Measurements from ENCODE around the gene FRAS1.

Gene FRAS1

GRCh38 chr4:78331965-78332364 lies 274.8 kb downstream of the FRAS1 start:
- DNase-seq, result no peak

- DNase-seq, result no peak
These were observed 275.9 kb downstream of the FRAS1 start for GRCh38 chr4:78332976-78333375.

GRCh38 chr4:78336093-78336943 lies 279.2 kb downstream of the FRAS1 start:
- no peak for DNase-seq

DNA sequence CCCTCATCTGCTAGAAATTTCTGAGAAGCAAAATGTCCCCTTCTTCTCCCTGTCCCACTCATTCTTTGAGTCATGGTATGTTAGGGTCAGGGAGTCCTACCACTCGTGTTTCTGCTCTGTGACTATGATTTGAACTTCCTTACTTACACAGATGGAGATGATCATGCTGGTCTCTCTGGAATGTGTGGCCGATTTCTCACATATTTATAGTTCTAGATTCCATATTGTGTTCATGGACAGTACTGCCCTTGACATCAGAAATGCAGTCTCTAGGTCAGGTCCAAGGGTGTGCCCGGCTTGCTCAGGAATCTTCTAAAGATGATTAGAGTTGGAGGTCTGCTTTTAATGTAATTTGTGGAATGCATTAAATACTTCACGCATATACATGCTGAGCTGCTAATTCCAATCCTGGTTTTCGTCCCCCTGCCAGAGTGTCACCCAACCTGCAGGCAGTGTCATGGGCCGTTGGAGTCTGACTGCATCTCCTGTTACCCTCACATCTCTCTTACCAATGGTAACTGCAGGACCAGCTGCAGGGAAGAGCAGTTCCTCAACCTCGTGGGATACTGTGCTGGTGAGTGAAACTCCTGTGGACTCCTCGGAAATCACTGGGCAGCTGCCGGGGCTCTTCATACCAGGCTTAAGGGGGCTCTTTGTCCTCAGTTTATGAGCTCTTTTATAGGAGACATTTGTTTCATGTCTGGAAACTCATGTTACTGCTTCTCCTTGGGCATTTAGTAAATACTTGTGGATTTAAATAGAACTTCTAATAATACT lies 280.3 kb downstream of the FRAS1 start:
- no peak for DNase-seq

DNA sequence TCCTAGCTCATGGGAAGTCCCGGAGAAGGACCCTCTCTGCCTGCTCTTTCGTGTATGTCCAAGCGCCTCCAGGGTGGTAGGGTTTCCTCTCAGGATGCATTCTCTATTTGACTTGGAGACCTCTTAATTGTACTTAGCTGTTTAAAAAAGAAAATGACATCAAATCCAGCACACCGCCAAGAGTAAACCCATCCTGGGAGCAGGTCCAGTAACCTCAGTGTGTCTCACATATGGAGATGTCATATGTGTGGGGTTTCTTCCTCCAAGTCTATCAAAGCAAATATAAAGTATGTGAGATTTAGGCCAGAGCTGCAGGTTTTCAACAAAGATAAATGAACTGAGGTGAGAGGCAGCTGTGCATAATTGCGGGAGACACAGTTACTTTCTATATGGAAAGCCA lies 285.0 kb downstream of the FRAS1 start:
- DNase-seq, result no peak

- DNase-seq, result no peak
These were observed 286.6 kb downstream of the FRAS1 start for GRCh38 chr4:78343682-78344081.

DNA sequence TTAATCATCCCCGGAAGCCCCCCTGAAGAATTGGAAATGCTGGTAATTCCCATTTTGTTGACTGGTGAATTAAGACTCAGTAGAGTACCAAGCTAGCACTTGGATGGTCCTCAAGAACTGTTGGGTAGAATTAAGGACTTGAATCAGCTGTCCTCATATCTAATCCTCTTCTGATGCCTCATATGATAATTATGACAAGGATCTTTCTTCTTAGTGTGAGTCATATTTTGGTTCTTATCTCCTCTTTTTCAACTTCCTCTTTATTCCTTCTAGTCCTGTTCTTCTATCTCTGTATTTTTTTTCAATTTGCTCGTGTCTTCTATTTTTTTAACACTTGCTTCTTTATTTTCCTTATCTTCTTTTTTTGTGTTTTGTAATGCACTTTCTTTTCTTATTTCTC lies 288.1 kb downstream of the FRAS1 start:
- no peak for DNase-seq

DNA sequence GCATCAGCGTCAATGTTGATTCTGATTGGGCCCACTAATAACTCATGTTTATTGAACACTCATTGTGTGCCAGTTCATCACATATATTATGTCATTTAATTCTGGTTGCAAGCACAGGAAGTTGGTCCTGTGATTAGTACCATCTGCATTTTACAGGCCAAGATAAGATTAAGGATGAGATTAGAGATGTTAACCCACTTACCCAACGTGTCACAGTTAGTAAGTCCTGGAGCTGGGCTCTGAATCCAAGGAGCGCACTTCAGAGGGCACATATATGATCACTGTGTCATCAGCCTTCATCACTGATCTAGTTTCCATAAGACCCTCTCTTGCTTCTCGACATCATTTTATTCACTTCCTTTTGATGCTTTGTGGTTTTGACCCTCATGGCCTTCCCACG lies 289.1 kb downstream of the FRAS1 start:
- DNase-seq, result no peak

DNA sequence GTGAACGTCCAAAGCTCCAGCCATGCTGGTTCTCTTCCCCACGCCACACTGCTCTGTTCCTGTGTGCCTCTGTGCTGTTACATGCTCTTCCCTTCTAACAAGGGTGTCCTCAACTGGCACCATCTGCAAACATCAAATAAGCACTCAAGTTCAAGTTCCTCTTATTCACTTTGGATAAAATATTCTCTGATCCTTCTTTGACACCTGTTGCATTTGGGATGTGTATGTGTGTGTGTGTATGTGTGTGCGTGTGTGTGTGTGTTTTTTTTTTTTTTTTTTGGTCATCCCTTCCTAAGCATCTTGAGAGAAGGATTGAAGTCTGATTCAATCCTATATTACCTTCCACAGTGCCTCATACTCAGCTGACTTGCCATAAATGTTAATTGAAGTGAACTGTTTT lies 290.4 kb downstream of the FRAS1 start:
- no peak for DNase-seq

- no peak for DNase-seq
These were observed 296.8 kb downstream of the FRAS1 start for GRCh38 chr4:78353921-78354320.

DNA sequence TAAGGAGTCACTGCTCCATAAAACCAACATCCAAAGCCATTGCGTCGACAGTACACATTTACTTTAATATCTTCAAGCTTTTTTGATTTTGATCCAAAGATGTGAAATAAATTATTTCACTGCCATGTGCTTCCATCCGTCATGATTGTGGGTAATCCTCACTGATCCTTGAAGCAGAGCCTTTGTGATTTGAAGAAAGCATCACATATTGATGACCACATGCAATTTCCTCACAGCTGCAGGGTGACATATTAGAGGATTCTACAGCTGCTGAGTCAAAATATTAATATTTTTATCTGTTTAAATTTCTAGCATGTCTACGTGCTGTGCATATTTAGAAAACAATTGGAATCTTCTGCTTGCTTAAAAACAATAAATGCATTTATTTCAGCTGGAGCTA lies 297.7 kb downstream of the FRAS1 start:
- no peak for DNase-seq

GRCh38 chr4:78355306-78355705 lies 298.2 kb downstream of the FRAS1 start:
- DNase-seq, result no peak

DNA sequence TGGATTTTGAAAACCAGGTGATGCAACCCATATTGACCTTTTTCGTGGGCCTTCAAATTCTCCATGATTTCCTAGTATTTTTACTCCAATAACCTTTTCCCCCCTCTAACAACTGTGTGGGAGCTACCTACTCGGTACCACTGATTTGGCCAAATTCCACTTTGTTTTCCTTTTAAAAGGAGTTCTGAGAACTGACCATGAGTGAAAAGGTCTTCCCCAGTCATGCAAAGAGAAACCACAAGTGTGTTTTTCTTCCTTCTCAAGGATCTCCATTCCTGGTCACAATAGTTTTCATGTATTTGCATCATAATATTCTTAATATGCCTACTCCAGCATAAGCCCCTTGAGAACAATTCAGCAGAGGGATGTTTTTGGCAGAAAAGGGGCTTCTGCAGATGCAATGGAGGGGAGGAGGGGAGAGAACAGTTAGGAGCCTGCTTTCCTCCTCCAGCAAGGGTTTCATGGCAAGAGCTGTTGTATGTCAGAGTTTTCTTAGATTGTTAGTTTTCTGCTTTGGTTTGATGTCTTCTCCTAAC lies 299.2 kb downstream of the FRAS1 start:
- no peak for DNase-seq

- no peak for DNase-seq
These were observed 300.0 kb downstream of the FRAS1 start for GRCh38 chr4:78357122-78357521.

- DNase-seq, result no peak
These were observed 303.3 kb downstream of the FRAS1 start for GRCh38 chr4:78360466-78360865.

GRCh38 chr4:78361621-78362120 lies 304.5 kb downstream of the FRAS1 start:
- DNase-seq, result no peak

GRCh38 chr4:78362310-78362709 lies 305.2 kb downstream of the FRAS1 start:
- DNase-seq, result no peak

- no peak for DNase-seq
These were observed 306.0 kb downstream of the FRAS1 start for GRCh38 chr4:78363031-78363570.

DNA sequence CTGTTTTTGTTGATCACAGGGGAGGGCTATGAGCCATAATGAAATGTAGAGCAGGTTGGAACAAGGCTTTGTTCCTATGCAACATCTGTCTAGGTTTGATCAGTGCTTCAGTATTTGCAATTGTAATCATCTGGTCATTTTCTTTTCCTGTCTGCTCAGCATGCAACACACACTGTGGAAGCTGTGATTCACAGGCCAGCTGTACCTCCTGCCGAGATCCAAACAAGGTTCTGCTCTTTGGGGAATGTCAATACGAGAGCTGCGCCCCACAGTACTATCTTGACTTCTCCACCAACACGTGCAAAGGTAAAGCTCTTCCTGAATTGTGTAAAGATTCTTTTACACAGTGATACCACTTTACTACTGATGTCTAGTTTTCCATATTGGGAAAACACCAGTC lies 312.6 kb downstream of the FRAS1 start:
- no peak for DNase-seq

DNA sequence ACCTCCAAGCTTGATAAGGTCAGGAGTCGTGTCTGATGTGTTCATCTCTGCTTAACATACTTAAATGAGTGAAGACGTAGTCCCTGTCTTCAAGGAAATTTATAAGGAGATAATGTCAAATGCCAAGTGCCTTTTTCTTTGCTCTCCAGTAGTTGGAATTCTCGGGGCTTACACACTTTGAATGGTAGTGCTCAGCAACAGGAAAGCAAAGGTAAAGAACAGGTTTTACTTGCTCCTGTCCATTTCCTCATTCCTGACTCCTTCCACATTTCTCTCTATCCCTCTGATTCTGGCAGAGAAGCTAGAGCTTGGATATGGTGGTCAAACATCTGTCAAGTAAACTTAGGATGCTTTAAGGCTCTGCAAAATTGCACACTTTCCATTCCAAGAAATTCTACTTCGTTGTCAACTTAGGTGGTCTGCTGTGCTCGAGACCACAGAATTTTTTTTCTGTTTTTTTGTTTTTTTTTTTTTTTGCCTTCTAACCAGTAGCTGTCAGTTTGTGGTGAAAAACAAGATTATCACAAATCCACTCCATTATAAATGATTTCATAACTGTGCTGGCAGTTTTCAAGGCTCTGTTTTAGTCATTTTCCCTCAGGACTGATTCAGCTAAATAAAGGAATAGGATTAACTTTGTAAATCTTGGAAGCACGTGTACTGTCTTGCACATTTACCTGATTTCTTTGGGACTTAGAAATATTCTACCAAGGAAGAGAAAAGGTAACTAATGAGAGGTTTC lies 313.7 kb downstream of the FRAS1 start:
- DNase-seq, result no peak

DNA sequence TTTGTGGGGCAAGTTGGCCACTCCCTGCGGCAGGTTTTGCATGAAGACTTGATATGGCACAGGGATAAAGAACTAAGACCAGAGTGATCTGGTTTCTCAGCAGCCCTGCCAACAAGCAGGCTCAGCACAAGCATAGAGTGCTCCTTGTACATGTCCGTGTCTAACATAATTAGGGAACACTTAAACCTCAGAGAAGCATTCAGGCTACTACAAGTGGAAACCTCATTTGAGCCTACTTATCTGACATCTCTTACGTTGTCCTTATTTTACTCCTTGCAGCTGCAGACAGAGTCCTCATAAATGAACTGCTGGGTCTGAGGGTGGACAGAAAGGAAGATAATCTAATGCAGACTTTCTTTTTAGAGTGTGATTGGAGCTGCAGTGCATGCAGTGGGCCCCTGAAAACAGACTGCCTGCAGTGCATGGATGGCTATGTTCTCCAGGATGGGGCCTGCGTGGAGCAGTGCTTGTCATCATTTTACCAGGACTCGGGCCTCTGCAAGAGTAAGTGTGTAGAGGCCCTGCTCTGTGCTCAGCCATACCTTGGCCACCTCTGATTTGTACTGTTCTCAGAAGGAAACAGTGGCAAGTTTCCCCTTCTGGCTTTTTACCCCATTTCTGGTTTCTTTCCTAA lies 315.3 kb downstream of the FRAS1 start:
- no peak for DNase-seq

GRCh38 chr4:78377555-78377954 lies 320.4 kb downstream of the FRAS1 start:
- no peak for DNase-seq
